Endothelial cell of umbilical vein (primary cell): Measurements from ENCODE around the gene DLGAP1. TPM values are rescaled to one million over a fixed set of nuclear protein-coding genes. Genes with fewer than 3 reads are reported as not detected.

Experiments
- BruUV-seq: library from RNA; stranded (reverse); fragments of 400-500 nt; replicated peaks from 2 replicates; lab custom pipeline; 2021; lab: Mats Ljungman, UMichigan
- CTCF ChIA-PET: fragments of 300-600, 350-600 bp; sonication (Branson Sonifier 250); formaldehyde crosslinking; loops from one replicate; lab custom pipeline; 2021; ENCODE audit warnings: antibody characterized with exemption, inconsistent platforms; lab: Charles Lee
- POLR2A ChIA-PET: fragments of 300-600, 350-600 bp; sonication (Branson Sonifier 250); formaldehyde crosslinking; loops from one replicate; lab custom pipeline; 2021; ENCODE audit warnings: antibody characterized with exemption, inconsistent platforms; lab: Charles Lee
- DNase-seq: peaks from one replicate; pipeline ENCODE4 v3.0.0-alpha.2; 2011; ENCODE audit warnings: low read depth, low spot score
- FAIRE-seq: peaks from 2 replicates; lab custom pipeline; 2011; peaks lifted over from hg19 to GRCh38; lab: Jason Lieb, UNC
- H2AFZ ChIP-seq: 2 replicates; pipeline ENCODE4 v1.6.0; 2012; ENCODE audit warnings: low read depth, low read length, control low read depth, inconsistent platforms
- H3K27ac ChIP-seq: 2 replicates; pipeline ENCODE4 v1.5.1; 2011; ENCODE audit warnings: low read depth, mild to moderate bottlenecking, control low read depth, low read length, moderate library complexity; ENCODE audit not compliant: insufficient read depth
- H3K27me3 ChIP-seq, 2 experiments: 2 replicates each; pipeline versions ENCODE4 v1.6.0 to v1.6.1; 2011; ENCODE audit warnings: low read length in 2 of 2, mixed read lengths in 1 of 2; ENCODE audit not compliant: control insufficient read depth in 2 of 2, insufficient read depth in 2 of 2
- H3K36me3 ChIP-seq, 2 experiments: 2 replicates in 1 of 2; 3 replicates in 1 of 2; pipeline ENCODE4 v1.5.1; 2011; ENCODE audit warnings: low read length in 2 of 2, mild to moderate bottlenecking in 1 of 2, moderate library complexity in 1 of 2; ENCODE audit not compliant: control insufficient read depth in 2 of 2, insufficient read depth in 2 of 2; ENCODE audit errors: extremely low read depth in 1 of 2
- H3K4me1 ChIP-seq: 3 replicates; pipeline ENCODE4 v1.5.1; 2011; ENCODE audit warnings: mild to moderate bottlenecking, low read length; ENCODE audit not compliant: control insufficient read depth, insufficient read depth; ENCODE audit errors: extremely low read depth
- H3K4me2 ChIP-seq: 2 replicates; pipeline ENCODE4 v1.6.1; 2011; ENCODE audit warnings: low read length, control low read depth, mixed read lengths; ENCODE audit not compliant: insufficient read depth
- H3K4me3 ChIP-seq, 3 experiments: fragments of 200-600 bp in 1 of 3; sonication (generic), shearing (Covaris generic) in 1 of 3; replicated peaks in 1 of 3; 2 replicates each; pipeline ENCODE4 v1.5.1; 2011 to 2016; ENCODE audit warnings: control low read depth in 3 of 3, low read length in 3 of 3, mild to moderate bottlenecking in 2 of 3, inconsistent platforms in 1 of 3, low read depth in 1 of 3, moderate library complexity in 1 of 3; ENCODE audit not compliant: insufficient read depth in 1 of 3
- H3K79me2 ChIP-seq: 2 replicates; pipeline ENCODE4 v1.6.0; 2012; ENCODE audit warnings: low read length, inconsistent platforms; ENCODE audit not compliant: control insufficient read depth, insufficient read depth
- H3K9ac ChIP-seq: replicated peaks from 2 replicates; pipeline ENCODE3; 2011; ENCODE audit warnings: low read length, control low read depth; ENCODE audit not compliant: insufficient read depth; ENCODE audit errors: extremely low read depth
- H3K9me1 ChIP-seq: replicated peaks from 3 replicates; pipeline ENCODE4 v1.6.0; 2011; ENCODE audit warnings: mild to moderate bottlenecking, low read length; ENCODE audit not compliant: control insufficient read depth, insufficient read depth; ENCODE audit errors: extremely low read depth
- H3K9me3 ChIP-seq: replicated peaks from 2 replicates; pipeline ENCODE4 v1.5.1; 2012; ENCODE audit warnings: low read length, inconsistent platforms; ENCODE audit not compliant: control insufficient read depth, insufficient read depth
- H4K20me1 ChIP-seq: replicated peaks from 2 replicates; pipeline ENCODE3; 2011; ENCODE audit warnings: mild to moderate bottlenecking, low read length; ENCODE audit not compliant: control insufficient read depth, insufficient read depth; ENCODE audit errors: extremely low read depth
- EZH2 ChIP-seq: IDR thresholded peaks from 2 replicates; pipeline ENCODE4 v1.6.1; 2012; ENCODE audit warnings: borderline replicate concordance, low read depth, mild to moderate bottlenecking, moderate library complexity, low read length, inconsistent platforms; ENCODE audit not compliant: severe bottlenecking
- FOS ChIP-seq: IDR thresholded peaks from 2 replicates; pipeline ENCODE4 v1.6.1; 2011; ENCODE audit warnings: mild to moderate bottlenecking, low read length, moderate library complexity, borderline replicate concordance; ENCODE audit not compliant: insufficient read depth
- GATA2 ChIP-seq: IDR thresholded peaks from 2 replicates; pipeline ENCODE4 v1.7.0; 2011; ENCODE audit warnings: low read depth, mild to moderate bottlenecking, moderate library complexity, mixed read lengths, low read length; ENCODE audit not compliant: insufficient read length, insufficient read depth
- JUN ChIP-seq: IDR thresholded peaks from 2 replicates; pipeline ENCODE4 v1.6.1; 2011; ENCODE audit warnings: borderline replicate concordance, low read depth; ENCODE audit not compliant: insufficient read length, insufficient read depth
- MYC ChIP-seq: IDR thresholded peaks from one replicate; pipeline ENCODE4 v1.6.1; 2011; ENCODE audit warnings: mild to moderate bottlenecking, low read depth, low read length
- POLR2A ChIP-seq: IDR thresholded peaks from 2 replicates; pipeline ENCODE4 v1.6.1; 2012; ENCODE audit warnings: low read depth, mild to moderate bottlenecking, control low read depth, low read length
- POLR2AphosphoS5 ChIP-seq: IDR thresholded peaks from 2 replicates; pipeline ENCODE4 v1.6.1; 2012; ENCODE audit warnings: low read depth, mild to moderate bottlenecking, control low read depth, low read length, moderate library complexity; ENCODE audit not compliant: insufficient read depth
- dilution Hi-C: fragments of 300-500 bp; cut with MboI; formaldehyde crosslinking; loops from one replicate; pipeline ENCODE4 v1.15.0; 2019; ENCODE audit warnings: low sequenced_read_pairs; ENCODE audit not compliant: extremely low pct_ligation_motif_present
- intact Hi-C: fragments of 100-400 bp; cut with micrococcal nuclease; formaldehyde crosslinking; loops from one replicate; pipeline ENCODE4 v1.10.0; 2022
- polyA plus RNA-seq, 4 experiments: library from polyadenylated mRNA; depleted of rRNA in 3 of 4; stranded (reverse) in 3 of 4; unstranded in 1 of 4; fragments of >200 nt; gene quantifications; 2 replicates each; pipeline versions ENCODE4 v1.2.1 to v1.2.3, GENCODE V29; 2011 to 2012; ENCODE audit warnings: missing spikeins in 1 of 4
- total RNA-seq: library from RNA; stranded (reverse); gene quantifications from 2 replicates; pipeline ENCODE4 v1.2.3, GENCODE V29; 2021
- TF ChIP-seq, protein P1 (sequence below): IDR thresholded peaks from 2 replicates; pipeline ENCODE4 v1.6.1; 2011; ENCODE audit not compliant: insufficient read depth, insufficient read length
- TF ChIP-seq, protein P2 (sequence below), 2 donors: IDR thresholded peaks; 1 replicate in 1 of 2; 2 replicates in 1 of 2; pipeline ENCODE4 v1.5.1; 2011; ENCODE audit warnings: low read length in 2 of 2, mild to moderate bottlenecking in 2 of 2, moderate library complexity in 2 of 2, control low read depth in 1 of 2, inconsistent platforms in 1 of 2, low read depth in 1 of 2; ENCODE audit not compliant: insufficient read depth in 1 of 2; ENCODE audit errors: extremely low read depth in 1 of 2

Gene DLGAP1
- total and polyA plus RNA-seq, 2 donors (not counting 3 experiments of a cell fraction or from before 2014, with no cell fraction given) = 0.04 TPM; not detected in 1

DNA sequence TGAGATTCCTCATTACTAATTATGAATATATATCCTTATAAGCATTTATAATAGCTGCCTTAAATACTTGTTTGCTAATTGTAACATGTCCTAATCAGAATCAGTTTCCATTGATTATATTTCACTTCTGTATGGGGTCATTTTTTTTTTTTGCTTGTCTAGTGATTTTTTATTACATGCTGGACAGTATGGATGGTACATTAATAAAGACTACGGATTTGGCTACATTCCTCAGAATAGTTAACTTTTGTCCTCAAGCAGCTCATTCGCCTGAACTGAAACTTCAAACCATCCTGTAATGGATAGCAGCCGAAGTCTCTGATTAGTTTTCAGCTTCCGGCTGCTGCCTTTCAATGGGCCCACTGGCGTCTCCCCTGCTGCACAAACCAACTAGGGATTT, 993.4 kb downstream of the DLGAP1 start:
- Histone ChIP-seq H3K4me1 (peaks cover 50% of the 10 kb centered on the region), H3K36me3 (peaks cover 12 to 24% of the 10 kb centered on the region in 2 experiments), H2AFZ (no peak overlapping the region), H3K9me1 (no peaks in the 10 kb centered on the region), H3K9ac (no peak overlapping the region), H3K9me3 (no peaks in the 10 kb centered on the region), H3K79me2 (peaks cover 29% of the 10 kb centered on the region), H4K20me1 (no peaks in the 10 kb centered on the region), H3K4me2 (no peak overlapping the region), H3K27ac (no peak overlapping the region), H3K4me3 (no peak overlapping the region), H3K27me3 (no peaks in the 10 kb centered on the region)
- POLR2A ChIA-PET = interaction anchor here (0.6 kb wide), 1 partner anchor 12 kb away, joined by 6 read pairs; no protein-coding TSS in a partner anchor
- DNase-seq (no peak), FAIRE-seq (no peak)
- CTCF ChIA-PET = interaction anchor here (0.9 to 3.2 kb wide), 7 partner anchors 20 to 533 kb away, joined by 3 to 10 read pairs (median 4); no protein-coding TSS in a partner anchor
- dilution Hi-C loops (loop anchor here (25.0 kb wide), 1 partner anchor 199 kb away; the partner anchor contains the start of gene MYL12B), intact Hi-C loops (no loop called here)
- BruUV-seq = no TSS peak
- no peak for TF ChIP-seq EZH2
- TF ChIP-seq, protein P1, sequence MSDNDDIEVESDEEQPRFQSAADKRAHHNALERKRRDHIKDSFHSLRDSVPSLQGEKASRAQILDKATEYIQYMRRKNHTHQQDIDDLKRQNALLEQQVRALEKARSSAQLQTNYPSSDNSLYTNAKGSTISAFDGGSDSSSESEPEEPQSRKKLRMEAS = no peak

DNA sequence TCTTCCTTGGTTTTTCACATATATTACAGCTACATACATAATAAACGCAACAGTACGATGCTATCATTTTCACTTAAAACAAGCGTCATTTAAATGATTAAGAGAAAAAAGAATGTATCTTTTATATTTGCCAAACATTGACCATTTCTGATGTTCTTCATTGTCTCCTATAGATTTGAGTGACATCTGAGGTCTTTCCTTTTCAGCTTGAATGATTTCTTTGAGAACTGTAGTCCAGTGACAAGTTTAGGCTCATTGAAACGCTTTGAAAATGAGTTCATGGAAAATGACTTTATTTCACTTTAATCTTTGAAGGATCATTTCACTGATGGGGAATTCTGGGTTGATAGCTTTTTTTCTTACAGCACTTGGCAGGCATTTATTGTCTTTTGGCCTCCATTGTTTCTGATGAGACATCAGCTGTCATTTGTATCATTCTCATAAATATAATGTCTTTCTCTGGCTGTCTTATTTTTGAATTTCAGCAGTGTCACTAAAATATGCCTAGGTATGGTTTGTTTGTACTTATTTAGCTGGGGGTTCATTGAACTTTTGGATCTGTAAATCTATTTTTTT, 994.2 kb downstream of the DLGAP1 start:
- no peak for TF ChIP-seq MYC
- no peak for TF ChIP-seq EZH2
- no peak for TF ChIP-seq POLR2A
- no peak for TF ChIP-seq JUN
- TF ChIP-seq POLR2AphosphoS5 = no peak
- TF ChIP-seq, protein P1 = no peak
- TF ChIP-seq GATA2 = no peak
- no peak for TF ChIP-seq FOS
- TF ChIP-seq, protein P2, sequence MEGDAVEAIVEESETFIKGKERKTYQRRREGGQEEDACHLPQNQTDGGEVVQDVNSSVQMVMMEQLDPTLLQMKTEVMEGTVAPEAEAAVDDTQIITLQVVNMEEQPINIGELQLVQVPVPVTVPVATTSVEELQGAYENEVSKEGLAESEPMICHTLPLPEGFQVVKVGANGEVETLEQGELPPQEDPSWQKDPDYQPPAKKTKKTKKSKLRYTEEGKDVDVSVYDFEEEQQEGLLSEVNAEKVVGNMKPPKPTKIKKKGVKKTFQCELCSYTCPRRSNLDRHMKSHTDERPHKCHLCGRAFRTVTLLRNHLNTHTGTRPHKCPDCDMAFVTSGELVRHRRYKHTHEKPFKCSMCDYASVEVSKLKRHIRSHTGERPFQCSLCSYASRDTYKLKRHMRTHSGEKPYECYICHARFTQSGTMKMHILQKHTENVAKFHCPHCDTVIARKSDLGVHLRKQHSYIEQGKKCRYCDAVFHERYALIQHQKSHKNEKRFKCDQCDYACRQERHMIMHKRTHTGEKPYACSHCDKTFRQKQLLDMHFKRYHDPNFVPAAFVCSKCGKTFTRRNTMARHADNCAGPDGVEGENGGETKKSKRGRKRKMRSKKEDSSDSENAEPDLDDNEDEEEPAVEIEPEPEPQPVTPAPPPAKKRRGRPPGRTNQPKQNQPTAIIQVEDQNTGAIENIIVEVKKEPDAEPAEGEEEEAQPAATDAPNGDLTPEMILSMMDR (IDR thresholded peaks at IDR 0.05; ENCODE audit: extremely low read depth in 1 of 2, insufficient read depth in 1 of 2, low read depth in 1 of 2, low read length in 2 of 2) = no peak
- CTCF ChIA-PET = interaction anchor here (1.1 to 5.4 kb wide), 4 partner anchors 21 to 205 kb away, joined by 4 to 42 read pairs (median 7); no protein-coding TSS in a partner anchor
- POLR2A ChIA-PET = no interaction called here
- H3K9me3 ChIP-seq = no peaks in the 10 kb centered on the region
- no peak overlapping the region for H3K9ac ChIP-seq
- H3K4me1 ChIP-seq = peaks cover 51% of the 10 kb centered on the region
- no peaks in the 10 kb centered on the region for H3K9me1 ChIP-seq
- H3K27me3 ChIP-seq = no peaks in the 10 kb centered on the region
- H3K36me3 ChIP-seq = peaks cover 18 to 30% of the 10 kb centered on the region in 2 experiments
- H3K27ac ChIP-seq = no peak overlapping the region
- FAIRE-seq (no peak), DNase-seq (no peak)
- dilution Hi-C loops (loop anchor here (25.0 kb wide), 1 partner anchor 199 kb away; the partner anchor contains the start of gene MYL12B), intact Hi-C loops (no loop called here)
- no peak overlapping the region for H3K4me3 ChIP-seq
- no peak overlapping the region for H3K4me2 ChIP-seq
- H3K79me2 ChIP-seq = peaks cover 37% of the 10 kb centered on the region
- BruUV-seq = no TSS peak
- no peak overlapping the region for H2AFZ ChIP-seq
- no peaks in the 10 kb centered on the region for H4K20me1 ChIP-seq
